ENCODE results near the gene FHIP2A.
A peak's percentile ranks its signal among the peaks of the same experiment; 100 is the strongest.
"Not testable (repeated sequence)": the region's sequence is repeated elsewhere in the genome, so short reads cannot be mapped to it uniquely, and the experiment has no call there.

FHIP2A gene

DNA sequence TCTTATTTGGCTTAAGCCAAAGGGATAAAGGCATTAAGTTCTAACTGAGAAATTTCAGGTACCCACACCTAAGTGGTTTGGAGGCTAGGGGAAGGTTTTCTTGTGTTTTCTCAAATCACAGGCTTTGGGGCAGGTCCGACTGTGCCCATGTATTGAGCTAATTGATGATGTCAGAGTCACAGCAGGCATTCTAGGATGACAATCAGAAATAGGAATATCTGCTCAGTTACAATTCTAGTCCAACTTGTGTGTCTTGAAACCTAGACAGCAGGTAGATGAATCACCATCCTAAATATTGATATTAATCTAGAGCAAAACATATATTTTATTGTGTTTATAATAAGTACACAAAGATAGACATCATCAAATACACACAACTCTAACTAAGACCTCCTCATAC, 2.3 kb upstream of the FHIP2A start:
- DNase-seq (ENCODE audit: low read depth in 2 of 2), result no peak

DNA sequence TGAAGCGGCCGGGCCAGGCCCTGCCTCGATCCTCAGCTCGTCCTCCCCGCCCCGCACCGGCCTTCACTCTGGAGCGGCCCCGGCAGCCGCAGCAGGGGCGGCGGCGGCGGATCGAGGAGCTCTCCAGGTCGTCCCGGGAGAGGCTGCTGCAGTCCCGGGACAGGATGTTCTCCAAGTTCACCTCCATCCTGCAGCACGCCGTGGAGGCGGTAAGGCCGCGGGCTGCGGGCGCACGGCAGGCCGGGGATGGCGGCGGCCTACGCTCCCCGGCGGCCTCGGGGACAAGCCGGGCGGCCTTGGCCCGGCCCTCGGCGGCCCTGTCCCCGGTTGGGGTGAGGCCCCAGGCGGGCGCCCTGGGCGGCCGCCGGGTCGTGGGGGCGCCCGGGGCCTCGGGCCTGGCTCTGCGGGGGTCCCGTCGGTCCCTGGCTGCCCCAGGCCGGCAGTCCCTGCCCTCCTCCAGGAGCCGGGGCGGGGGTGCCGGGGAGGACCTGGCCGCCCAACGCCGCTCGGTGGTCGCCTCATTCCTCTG, 399 bp downstream of the FHIP2A start:
- DNase-seq (ENCODE audit: low read depth in 2 of 2), result peak; percentile 18 to 41

DNA sequence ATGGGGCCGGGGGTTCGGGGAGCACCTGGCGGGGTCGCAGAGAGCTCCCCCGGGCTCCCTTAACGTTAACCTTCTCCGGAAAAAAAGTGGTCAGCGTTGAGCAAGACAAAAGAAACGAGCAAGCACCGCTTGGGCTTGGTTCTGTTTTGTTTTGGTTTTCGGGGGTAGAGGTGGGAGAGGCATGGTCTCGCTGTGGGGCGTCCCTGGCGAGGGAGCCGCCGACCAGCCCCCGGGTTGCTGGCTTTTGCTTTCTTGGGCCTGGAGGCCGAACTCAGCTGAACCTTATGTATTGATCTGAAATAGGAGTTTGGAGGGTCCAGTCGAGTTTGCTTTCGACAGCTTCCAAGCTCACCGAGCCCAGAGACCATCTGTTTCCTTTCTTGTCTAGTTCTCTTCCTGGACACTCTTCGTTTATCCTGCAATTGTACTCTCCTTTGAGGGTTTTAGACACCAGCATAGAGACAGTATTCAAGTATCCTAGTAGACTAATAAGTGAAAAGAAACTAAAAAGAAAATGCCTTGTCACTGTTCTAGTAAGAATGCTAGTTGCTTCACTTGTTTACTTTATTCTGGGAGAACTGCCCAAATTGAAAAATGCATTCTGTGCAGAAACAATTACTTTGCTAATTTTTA, 980 bp downstream of the FHIP2A start:
- DNase-seq (ENCODE audit: low read depth in 2 of 2), result peak; percentile 5 to 14

DNA sequence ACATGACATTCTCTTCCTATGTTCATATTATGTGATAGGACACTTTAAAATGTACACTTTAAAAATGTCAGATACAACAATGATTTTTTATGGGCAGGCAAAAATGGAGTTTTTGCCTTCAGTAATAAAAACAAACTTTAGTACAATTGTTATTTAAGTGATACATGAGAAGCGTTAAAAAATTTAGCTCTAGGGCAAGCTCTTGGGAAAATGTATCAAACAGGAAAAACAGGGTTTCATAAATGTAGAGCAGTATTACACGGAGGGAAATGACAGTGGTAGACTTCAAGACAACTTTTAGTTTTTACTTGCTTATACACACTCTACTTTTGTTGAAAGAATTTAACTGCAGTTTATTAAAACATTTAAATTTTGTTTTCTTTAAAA, 1.5 kb downstream of the FHIP2A start:
- DNase-seq (ENCODE audit: low read depth in 2 of 2), result no peak

DNA sequence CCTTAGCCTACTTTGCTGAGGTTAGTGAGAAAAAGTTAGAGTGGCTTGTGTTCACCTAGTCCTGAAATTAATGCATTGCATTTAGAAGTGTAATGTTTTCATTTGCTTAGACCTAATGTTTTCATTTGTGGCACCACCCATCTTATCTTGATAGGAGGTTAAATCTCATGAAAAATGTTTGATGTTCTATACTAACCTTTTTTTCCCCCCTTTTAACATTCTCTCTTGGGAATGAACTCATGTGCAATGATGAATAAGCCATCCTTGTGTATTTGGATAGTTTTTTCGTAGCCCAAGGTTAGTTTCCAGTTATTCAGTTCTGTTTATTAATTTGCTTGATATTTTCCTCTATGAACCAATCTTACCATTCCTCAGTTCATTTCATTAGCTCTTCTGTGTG, 2.8 kb downstream of the FHIP2A start:
- DNase-seq (ENCODE audit: low read depth in 2 of 2), result no peak

DNA sequence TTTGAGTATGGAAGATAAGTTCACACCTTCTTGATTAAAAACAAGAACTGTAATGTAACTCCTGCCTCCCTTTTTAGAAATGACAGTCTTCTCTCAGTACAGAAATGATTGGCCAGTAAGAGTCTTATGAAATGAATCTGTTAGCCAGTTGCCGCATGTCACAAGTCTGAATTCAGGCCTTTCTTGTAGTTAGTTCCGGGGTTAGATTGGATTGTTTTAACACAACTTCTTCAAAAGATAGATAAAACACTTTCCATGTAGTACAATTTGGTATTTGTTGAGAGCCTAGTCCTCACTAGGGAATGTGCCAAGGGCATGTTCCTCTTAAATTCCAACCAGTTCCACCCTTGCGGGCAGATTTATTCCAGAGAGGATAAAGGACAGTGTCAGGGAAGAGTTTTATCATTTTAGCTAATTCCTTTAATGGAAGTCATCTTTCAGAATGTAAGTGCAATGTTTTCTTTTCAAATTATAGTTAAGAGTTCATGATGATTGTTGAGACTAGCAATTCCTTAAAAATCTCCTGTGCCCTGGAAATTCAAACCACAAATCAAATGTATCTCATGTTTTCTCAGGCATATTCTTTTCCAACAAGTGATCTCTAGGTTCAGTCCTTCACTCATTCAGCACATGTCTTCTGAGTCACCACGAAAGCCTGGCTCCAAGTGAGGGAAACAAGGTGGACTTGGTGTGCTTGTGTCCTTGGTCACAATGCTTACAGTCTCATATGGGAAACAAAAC, 4.1 kb downstream of the FHIP2A start:
- DNase-seq (ENCODE audit: low read depth in 2 of 2), result no peak

DNA sequence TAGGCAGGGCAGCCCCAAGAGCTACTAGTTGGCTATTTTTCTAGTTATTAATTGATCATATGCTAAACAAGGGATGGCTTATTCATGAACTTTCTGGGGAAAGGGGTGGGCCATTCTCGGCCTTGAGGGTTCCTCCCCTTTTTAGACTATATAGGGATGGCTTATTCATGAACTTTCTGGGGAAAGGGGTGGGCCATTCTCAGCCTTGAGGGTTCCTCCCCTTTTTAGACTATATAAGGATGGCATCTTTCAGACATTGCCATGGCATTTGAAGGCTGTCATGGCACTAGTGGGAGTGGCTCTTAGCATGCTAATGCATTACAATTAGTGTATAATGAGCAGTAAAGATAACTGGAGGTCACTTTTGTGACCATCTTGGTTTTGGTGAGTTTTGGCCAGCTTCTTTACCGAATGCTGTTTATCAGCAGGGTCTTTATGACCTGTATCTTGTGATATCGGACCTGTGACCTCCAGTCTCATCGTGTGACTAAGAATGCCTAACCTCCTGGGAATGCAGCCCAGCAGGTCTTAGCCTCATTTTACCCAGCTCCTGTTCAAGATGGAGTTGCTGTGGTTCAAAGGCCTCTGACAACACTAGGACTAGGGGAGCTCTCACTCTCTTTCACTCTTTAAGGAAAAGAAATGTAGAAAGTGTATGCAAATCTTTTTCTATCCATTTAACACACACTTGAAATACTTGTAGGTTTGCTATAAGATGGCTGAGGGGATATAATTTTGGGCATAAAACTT, 7.8 kb downstream of the FHIP2A start:
- DNase-seq (ENCODE audit: low read depth in 2 of 2), result no peak

DNA sequence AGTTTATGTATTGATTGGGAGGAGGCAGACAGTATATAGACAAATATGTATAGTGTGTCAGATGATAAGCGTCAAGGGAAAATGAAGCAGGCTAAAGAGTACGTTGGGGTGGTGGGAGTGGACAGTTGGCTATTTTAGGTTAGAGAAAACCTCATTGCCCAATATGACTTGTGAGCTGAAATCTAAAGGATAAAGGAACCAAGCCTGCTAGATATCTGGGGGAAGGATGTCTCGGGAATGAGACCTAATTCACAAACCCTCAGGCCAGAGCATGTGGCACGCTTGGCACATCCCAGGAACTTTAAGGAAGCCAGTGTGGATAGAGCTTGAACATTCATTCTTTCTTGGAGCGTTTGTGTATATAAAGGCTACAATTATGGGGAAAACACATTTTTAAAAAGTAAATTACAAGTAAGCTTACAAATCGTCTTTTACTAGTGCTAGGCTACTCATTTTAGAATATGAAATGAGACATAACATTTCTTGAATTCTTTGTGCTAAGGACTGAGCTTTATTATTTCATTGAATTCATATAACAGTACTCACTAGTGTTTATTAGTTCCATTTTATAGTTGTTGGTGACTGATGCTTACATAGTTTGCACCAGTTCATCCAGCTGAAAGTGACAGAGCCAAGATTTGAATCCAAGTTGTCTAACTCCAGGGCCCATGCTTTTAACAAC, 9.7 kb downstream of the FHIP2A start:
- DNase-seq (ENCODE audit: low read depth in 2 of 2), result no peak

DNA sequence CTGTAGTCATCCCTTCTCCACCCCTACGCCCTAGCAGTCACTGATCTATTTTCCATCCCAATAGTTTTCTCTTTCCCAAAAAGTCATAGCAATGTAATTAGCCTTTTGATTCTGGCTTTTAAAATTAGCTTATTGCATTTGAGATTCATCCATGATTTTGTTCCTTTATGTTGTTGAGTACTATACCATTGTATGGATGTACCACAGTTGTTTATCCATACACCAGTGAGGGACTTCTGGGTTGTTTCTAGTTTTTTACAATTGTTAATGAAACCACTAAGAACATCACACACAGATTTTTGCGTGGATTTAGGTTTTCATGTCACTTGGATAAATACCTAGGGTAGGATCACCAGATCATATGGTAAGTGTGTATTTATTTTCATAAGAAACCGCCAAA, 16.1 kb downstream of the FHIP2A start:
- no peak for DNase-seq (ENCODE audit: low read depth in 2 of 2)

DNA sequence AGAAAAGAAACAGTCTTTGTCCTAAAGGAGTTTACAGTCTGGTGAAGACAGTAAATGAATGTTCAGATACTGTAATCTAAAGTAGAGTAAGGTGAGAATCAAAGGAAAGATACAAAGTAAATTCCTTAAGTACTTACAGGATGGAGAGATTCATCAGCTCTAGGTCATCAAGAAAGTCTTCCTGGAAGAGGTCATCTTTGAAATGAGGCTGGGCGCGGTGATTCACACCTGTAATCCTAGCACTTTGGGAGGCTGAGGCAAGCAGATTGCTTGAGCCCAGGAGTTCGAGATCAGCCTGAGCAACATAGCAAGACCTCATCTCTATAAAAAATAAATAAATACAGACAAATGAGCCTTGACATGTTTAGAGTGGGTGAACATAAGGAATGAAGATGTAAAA, 18.3 kb downstream of the FHIP2A start:
- DNase-seq (ENCODE audit: low read depth in 2 of 2), result no peak

DNA sequence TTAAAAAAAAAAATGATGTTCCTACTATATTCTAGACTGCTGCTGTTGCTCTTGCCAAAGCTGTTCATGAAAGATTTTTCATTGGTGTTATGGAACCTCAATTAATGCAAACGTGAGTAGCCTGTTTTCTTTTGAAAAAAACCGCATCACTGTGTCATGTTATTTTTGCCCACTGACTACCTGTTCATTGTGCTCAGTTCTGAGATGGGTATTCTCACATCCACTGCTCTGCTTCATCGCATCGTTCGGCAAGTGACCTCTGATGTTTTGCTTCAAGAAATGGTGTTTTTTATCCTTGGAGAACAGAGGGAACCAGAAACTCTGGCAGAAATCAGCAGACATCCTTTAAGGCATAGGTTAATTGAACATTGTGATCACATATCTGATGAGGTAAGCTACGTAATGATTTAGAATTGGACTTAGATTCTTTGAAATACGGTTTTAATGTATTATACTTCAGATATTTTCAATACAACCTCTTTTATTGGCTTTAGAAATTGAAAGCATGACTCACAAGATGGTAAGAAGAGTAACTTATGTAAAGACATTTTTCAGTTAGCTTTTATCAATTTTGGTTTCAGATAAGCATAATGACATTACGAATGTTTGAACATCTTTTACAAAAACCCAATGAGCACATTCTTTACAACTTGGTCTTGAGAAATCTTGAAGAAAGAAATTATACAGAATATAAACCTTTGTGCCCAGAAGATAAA, 24.6 kb downstream of the FHIP2A start:
- no peak for DNase-seq (ENCODE audit: low read depth in 2 of 2)

DNA sequence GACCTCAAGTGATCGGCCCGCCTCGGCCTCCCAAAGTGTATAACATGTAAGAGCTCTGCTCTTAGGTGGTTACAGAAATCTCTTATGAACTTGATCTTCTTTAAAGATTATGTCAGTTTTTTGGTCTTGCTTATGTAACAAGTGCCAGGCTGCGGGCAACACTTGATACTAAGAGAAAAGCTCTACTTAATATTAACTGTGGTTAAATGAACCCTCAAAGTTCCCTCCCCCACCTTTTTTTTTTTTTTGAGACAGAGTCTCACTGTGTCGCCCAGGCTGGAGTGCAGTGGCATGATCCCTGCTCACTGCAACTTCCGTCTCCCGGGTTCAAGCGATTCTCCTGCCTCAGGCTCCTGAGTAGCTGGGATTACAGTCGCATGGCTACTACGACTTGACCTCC, 25.9 kb downstream of the FHIP2A start:
- not testable (repeated sequence) for DNase-seq (ENCODE audit: low read depth in 2 of 2)

DNA sequence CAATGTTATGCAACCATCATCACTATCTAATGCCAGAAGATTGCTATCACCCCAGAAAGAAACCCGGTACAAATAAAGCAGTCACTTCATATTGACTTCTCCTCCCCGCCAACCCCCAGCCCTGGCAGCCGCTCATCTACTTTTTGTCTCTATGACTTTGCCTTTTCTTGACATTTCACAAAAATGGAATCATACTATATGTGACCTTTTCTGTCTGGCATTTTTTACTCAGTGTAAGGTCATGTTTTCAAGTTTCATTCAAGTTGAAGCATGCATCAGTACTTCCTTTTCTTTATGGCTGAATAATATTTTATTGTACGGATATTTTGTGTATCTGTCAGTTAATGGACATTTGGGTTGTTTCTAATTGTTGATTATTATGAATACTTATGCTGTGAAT, 28.1 kb downstream of the FHIP2A start:
- no peak for DNase-seq (ENCODE audit: low read depth in 2 of 2)

DNA sequence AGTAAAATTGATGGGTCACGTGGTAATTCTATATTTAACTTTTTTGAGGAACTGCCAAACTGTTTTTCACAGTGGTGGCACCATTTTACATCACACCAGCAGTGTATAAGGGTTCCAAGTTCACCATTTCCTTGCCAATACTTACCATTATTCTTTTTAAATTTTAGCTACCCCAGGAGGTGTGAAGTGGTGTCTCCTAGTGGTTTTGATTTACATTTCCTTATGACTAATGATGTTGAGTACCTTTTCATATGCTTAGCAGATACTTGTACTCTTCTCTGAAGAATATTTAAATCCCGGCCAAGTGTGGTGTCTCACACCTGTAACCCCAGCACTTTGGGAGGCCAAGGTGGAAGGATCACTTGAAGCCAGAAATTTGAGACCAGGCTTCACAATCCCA, 28.5 kb downstream of the FHIP2A start:
- no peak for DNase-seq (ENCODE audit: low read depth in 2 of 2)

DNA sequence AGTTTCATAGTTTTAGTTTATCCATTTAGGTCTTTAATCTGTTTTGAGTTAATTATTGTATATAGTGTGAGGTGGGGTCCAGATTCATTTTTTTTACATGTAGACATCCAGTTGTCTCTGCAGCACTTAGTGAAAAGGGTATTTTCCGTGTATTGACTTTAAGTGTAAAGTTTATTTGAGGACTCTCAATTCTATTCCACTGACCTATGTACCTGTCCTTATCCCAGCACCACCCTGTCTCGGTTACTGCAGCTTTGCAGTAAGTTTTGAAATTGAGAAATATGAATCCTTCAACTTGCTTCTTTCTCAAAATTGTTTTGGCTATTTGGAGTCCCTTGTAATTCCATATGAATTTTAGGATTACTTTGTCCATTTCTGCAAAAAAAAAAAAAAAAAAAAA, 29.8 kb downstream of the FHIP2A start:
- DNase-seq (ENCODE audit: low read depth in 2 of 2), result no peak

DNA sequence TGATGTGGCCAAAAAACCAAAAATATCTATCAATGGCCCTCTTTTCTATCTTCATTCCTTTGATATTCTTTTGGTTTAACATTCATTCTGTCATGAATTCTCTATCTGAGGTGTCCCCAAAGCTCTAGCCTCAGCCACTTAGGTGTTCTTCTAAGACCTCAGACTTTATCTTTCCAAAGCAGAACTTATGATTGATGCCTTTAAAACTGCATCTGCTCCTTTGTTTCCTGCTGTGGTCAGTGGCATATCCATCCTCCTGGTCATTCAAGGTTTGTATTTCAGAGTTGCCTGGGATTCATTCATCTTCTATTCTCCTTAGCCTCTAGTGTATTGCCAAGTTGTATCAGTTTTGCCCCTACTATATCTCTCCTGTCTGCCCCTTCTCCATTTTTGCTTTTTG, 30.6 kb downstream of the FHIP2A start:
- DNase-seq (ENCODE audit: low read depth in 2 of 2), result no peak

DNA sequence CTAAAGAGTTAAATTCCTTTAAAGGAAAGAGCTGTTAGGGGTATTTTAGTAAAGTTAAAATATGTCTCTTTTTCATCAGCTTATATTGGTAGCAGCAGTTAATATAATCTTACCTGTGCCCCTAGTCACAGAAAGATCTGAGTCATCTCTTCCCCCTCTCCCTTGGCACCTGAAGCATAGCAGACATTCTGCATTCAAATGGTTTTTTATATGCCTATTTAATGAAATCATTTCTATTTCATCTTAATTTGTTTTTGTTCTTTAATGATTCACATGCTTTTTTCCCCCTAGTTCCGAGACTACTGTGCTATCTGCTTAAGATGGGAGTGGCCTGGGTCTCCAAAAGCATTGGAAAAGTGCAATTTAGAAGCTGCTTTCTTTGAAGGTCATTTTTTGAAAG, 33.3 kb downstream of the FHIP2A start:
- no peak for DNase-seq (ENCODE audit: low read depth in 2 of 2)

DNA sequence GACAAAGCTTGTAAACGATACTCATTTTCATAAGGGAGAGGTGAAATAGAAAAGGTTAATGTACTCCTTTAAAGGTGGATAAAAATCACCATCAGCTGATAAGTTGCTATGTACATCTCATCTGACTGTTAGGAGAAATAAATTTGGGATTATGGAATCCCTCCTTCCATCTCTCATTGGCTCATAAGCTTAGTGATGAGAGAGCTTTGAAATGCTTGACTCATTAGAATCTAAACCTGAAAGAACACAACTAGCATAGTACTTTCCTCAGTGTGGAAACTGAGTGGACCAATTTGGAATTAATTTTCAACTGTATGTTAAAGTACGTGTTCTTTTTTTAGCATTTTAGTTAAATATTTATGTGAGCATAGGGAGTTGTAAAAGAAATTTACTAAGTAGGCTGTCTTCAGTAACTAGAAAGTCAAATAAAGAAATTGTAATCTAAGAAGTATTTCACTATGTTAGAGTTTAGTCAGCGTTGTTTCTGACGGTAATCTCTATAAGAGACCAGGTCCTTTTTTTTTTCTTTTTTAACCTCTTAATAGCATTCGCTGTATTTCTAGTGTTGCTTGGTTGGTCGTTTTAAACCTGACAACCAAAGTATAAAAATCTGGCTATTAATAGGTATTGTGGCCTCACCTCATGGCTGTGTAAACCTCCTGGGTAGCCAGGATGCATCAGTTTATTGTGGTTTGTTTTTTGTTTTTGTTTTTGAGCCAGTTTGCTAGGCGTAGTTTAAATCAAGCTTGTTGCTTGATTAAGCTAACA, 34.4 kb downstream of the FHIP2A start:
- no peak for DNase-seq (ENCODE audit: low read depth in 2 of 2)

DNA sequence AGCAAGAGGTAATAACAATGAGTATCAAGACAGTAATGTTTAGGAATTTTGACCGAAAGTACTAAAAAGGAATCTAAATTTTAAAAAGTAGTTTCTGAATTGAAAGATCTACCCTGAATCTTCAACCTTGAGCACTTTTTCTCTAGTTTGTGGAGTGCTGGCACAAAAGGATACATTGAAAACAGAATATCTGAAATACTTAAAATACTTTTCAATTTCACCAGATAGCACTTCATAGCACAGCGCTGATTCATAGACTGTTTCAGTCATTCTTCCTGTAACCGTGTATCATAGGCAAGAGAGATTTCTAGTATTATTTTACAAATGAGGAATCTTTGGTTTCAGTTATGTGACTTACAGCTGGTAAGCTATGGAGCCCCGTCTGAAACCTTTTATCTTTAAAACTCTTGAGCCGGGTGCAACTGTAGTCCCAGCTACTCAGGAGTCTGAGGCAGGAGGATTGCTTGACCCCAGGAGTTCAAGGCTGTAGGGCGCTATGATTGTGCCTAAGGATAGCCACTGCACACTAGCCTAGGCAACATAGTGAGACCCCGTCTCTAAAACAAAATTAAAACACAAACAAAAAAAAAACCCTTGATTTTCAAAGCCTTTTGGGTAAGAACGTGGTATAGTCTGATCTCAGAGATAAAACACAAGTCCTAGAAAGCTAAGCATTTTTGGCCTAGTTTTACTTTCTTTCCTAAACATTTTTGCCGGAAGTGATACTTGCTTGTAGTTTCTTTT, 35.1 kb downstream of the FHIP2A start:
- DNase-seq (ENCODE audit: low read depth in 2 of 2), result no peak

DNA sequence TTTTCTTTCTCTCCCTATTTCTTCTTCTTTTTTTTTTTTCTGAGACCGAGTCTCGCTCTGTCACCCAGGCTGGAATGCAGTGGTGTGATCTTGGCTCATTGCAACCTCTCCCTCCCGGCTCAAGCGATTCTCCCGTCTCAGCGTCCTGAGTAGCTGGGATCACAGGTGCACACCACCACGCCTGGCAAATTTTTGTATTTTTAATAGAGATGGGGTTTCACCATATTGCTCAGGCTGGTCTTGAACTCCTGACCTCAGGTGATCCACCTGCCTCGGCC, 35.6 kb downstream of the FHIP2A start:
- DNase-seq (ENCODE audit: low read depth in 2 of 2), result not testable (repeated sequence)
